ENCODE measurements around the gene CD59. TPM values are rescaled to one million over a fixed set of nuclear protein-coding genes. Genes with fewer than 3 reads are reported as not detected.

Gene CD59
- total and polyA plus RNA-seq, 4 experiments from 2014 or later, result 68.3 to 100 (median 85.9) TPM

DNA sequence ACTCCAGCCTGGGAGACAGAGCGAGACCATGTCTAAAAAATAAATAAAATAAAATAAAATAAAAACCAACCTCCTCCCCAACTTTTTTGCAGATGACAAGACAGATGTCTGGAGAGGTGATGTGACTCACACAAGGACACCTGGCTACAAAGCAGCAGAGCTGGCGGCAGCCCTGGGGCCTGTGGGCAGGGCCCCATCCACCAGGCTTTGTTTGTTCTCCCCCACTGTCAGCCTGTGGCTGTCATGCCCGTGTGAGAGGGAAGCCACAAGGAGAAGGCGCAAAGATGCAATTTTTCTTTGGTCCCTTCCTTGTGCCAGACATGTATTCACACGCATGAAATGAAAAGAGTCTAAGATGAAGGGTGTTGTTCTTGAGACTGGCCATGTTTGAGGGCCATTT is 16.6 kb downstream of the CD59 start:
- CTCF ChIA-PET (ENCODE audit: partially characterized antibody), result interaction anchor here (0.6 to 1.1 kb wide), 3 partner anchors 23 to 280 kb away, joined by 3 to 6 read pairs (median 3); no protein-coding TSS in a partner anchor
- Mint-ChIP-seq H3K4me3 (no peak overlapping the region), H3K27me3 (no peaks in the 10 kb centered on the region), H3K36me3 (peaks cover 34 to 47% of the 10 kb centered on the region in 2 donors), H3K27ac (no peak overlapping the region), H3K9me3 (no peaks in the 10 kb centered on the region), H3K4me1 (peaks cover 9 to 30% (median 14%) of the 10 kb centered on the region in 4 donors)
- Histone ChIP-seq H3K27me3 (ENCODE audit: insufficient read depth, low read length) (no peaks in the 10 kb centered on the region), H3K4me1 (ENCODE audit: insufficient read depth, low read length) (peaks cover 16% of the 10 kb centered on the region), H3K9me3 (ENCODE audit: control insufficient read depth in 1 of 2, low read length in 2 of 2) (no peaks in the 10 kb centered on the region), H3K36me3 (ENCODE audit: insufficient read depth, low read length) (peaks cover 10% of the 10 kb centered on the region), H3K27ac (ENCODE audit: low read depth, low read length) (no peak overlapping the region), H3K4me3 (ENCODE audit: low read length in 2 of 2) (no peak overlapping the region)
- POLR2A ChIA-PET (ENCODE audit: partially characterized antibody), result no interaction called here
- intact Hi-C loops (cut with micrococcal nuclease), result no loop called here
- no peak for DNase-seq

DNA sequence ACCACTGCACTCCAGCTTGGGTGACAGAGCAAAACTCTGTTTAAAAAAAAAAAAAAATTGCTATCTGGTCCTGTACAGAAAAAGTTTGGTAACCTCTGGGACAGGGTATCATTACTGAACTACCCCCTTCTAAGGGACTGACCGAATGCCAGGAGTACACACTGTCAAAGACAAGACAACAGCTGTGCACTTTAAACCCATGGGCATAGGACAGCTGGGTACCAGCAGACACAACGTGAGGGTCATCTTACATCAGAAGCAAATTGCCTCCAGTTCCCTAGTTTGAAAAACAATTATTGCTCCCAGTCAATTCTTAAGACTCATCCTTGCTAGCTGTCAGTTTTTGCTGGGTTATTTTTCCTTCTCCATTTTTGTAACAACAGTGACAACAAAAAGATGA is 17.8 kb downstream of the CD59 start:
- H3K4me3 Mint-ChIP-seq, result no peak overlapping the region
- intact Hi-C loops (cut with micrococcal nuclease), result no loop called here
- CTCF ChIA-PET (ENCODE audit: partially characterized antibody), result interaction anchor here (0.6 to 1.1 kb wide), 2 partner anchors 24 to 923 kb away, joined by 3 to 5 read pairs; no protein-coding TSS in a partner anchor
- Histone ChIP-seq H3K4me1 (ENCODE audit: insufficient read depth, low read length) (peaks cover 10% of the 10 kb centered on the region), H3K27ac (ENCODE audit: low read depth, low read length) (no peak overlapping the region), H3K9me3 (ENCODE audit: control insufficient read depth in 1 of 2, low read length in 2 of 2) (no peaks in the 10 kb centered on the region), H3K27me3 (ENCODE audit: insufficient read depth, low read length) (no peaks in the 10 kb centered on the region), H3K4me3 (ENCODE audit: low read length in 2 of 2) (no peak overlapping the region), H3K36me3 (ENCODE audit: insufficient read depth, low read length) (peaks cover 18% of the 10 kb centered on the region)
- H3K4me1 Mint-ChIP-seq, result peaks cover 1 to 18% (median 8%) of the 10 kb centered on the region in 4 donors
- no peak for DNase-seq
- POLR2A ChIA-PET (ENCODE audit: partially characterized antibody), result no interaction called here
- H3K27ac Mint-ChIP-seq, result no peak overlapping the region
- no peaks in the 10 kb centered on the region for H3K27me3 Mint-ChIP-seq
- peaks cover 39 to 54% of the 10 kb centered on the region in 2 donors for H3K36me3 Mint-ChIP-seq
- no peaks in the 10 kb centered on the region for H3K9me3 Mint-ChIP-seq

DNA sequence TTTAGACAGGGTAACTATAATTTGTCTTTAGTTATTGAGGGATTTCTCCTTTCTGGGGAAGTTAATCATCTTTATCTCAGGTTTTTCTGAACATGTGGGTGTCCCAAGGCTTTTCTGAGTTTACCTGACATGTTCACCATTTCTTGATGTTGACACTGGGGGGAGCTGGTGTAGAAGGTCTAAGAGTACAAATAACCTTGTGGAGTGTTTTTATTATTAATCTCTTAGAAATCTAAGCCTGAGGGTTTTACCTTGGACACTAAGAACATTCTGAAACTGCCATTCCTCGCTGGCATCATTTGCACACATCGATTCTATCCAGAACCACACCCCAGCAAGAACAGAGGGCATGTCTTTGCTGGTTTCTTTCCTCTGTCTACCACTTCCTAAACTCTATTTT is 20.0 kb downstream of the CD59 start:
- Histone ChIP-seq H3K4me1 (ENCODE audit: insufficient read depth, low read length) (no peaks in the 10 kb centered on the region), H3K4me3 (ENCODE audit: low read length in 2 of 2) (no peak overlapping the region), H3K9me3 (ENCODE audit: control insufficient read depth in 1 of 2, low read length in 2 of 2) (no peaks in the 10 kb centered on the region), H3K27me3 (ENCODE audit: insufficient read depth, low read length) (no peaks in the 10 kb centered on the region), H3K36me3 (ENCODE audit: insufficient read depth, low read length) (peaks cover 18% of the 10 kb centered on the region), H3K27ac (ENCODE audit: low read depth, low read length) (no peak overlapping the region)
- no peaks in the 10 kb centered on the region for H3K27me3 Mint-ChIP-seq
- intact Hi-C loops (cut with micrococcal nuclease), result loop anchor here (1.0 kb wide), 1 partner anchor 26 kb away; no protein-coding TSS in a partner anchor
- H3K4me3 Mint-ChIP-seq, result no peak overlapping the region
- no peaks in the 10 kb centered on the region for H3K9me3 Mint-ChIP-seq
- ChIA-PET CTCF (ENCODE audit: partially characterized antibody) (interaction anchor here (0.7 to 5.8 kb wide), 8 partner anchors 9 to 103 kb away, joined by 3 to 74 read pairs (median 4); partner anchors contain the start of gene C11orf91), POLR2A (ENCODE audit: partially characterized antibody) (interaction anchor here (1.2 kb wide), 1 partner anchor 12 kb away, joined by 3 read pairs; no protein-coding TSS in a partner anchor)
- DNase-seq, result peak in 1 of 5 donors; percentile 11
- peaks cover 0 to under 1% (median 0%) of the 10 kb centered on the region in 4 donors for H3K4me1 Mint-ChIP-seq
- H3K27ac Mint-ChIP-seq, result no peak overlapping the region
- peaks cover 31 to 50% of the 10 kb centered on the region in 2 donors for H3K36me3 Mint-ChIP-seq

DNA sequence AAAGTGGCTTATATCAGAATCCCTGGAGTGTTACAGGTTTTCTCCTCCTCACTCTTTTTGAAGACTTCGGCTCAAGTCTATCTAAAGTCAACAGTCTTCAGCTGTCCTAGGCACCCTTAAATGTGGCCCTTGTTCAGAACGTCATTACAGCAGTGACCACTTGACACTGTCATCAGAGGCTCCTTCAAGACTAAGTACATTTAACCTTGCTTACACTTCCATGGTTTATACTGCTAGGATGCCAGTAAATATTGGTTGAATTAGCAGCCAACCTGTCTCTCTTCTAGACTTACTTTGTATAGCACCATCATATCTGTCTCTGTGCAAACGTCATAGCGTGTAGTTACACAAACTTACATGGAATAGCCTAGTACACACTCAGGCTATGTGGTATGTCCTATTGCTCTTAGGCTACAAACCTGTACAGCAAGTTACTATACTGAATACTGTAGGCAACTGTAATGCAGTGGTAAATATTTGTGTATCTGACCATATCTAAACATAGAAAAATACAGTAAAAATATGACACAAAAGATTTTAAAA is 22.3 kb downstream of the CD59 start:
- H3K4me1 ChIP-seq (ENCODE audit: insufficient read depth, low read length), result no peaks in the 10 kb centered on the region
- DNase-seq, result no peak
- no peak overlapping the region for H3K4me3 ChIP-seq (ENCODE audit: low read length in 2 of 2)
- H3K9me3 ChIP-seq (ENCODE audit: control insufficient read depth in 1 of 2, low read length in 2 of 2), result no peaks in the 10 kb centered on the region
- Mint-ChIP-seq H3K27me3 (no peaks in the 10 kb centered on the region), H3K36me3 (peaks cover 37 to 54% of the 10 kb centered on the region in 2 donors), H3K4me3 (no peak overlapping the region), H3K27ac (no peak overlapping the region), H3K4me1 (no peaks in the 10 kb centered on the region), H3K9me3 (no peaks in the 10 kb centered on the region)
- no peak overlapping the region for H3K27ac ChIP-seq (ENCODE audit: low read depth, low read length)
- no peaks in the 10 kb centered on the region for H3K27me3 ChIP-seq (ENCODE audit: insufficient read depth, low read length)
- H3K36me3 ChIP-seq (ENCODE audit: insufficient read depth, low read length), result peaks cover 19% of the 10 kb centered on the region
- intact Hi-C loops (cut with micrococcal nuclease), result no loop called here
- ChIA-PET POLR2A (ENCODE audit: partially characterized antibody) (no interaction called here), CTCF (ENCODE audit: partially characterized antibody) (interaction anchor here (0.6 to 5.8 kb wide), 2 partner anchors 28 to 34 kb away, joined by 3 to 74 read pairs; no protein-coding TSS in a partner anchor)

DNA sequence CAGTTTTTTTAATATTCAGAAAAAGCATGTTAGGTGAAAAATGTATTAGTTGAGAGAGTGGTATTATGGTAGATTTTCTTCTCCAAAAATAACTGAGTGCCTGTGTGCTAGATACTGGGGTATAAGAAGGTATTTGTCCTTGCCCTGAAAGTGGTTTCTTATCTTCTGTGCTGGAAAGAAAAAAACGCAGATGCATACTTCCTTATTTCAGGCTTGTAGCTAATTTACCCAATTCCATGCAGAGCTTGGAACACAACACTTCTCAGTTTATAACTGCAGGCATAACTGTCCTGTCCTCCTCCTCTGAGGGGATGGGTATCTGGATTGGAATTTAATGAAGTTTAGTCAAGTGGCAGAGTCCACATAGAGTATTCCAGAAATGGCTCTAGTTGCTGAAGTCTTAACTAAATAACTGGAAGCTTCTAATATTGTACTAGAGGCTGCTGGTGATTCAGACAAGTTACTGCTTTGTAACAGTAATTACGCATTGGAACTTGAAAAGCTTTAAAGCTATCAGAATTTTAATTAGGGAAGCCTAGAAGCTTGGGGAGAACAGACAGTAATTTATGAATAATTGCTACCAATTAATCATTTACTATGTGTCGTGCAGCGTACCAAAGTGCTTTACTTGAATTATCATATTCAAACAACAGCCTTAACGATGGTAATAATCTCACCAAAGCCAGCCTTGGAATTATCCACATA is 22.9 kb downstream of the CD59 start:
- H3K4me1 ChIP-seq (ENCODE audit: insufficient read depth, low read length), result no peaks in the 10 kb centered on the region
- H3K9me3 Mint-ChIP-seq, result no peaks in the 10 kb centered on the region
- H3K9me3 ChIP-seq (ENCODE audit: control insufficient read depth in 1 of 2, low read length in 2 of 2), result no peaks in the 10 kb centered on the region
- POLR2A ChIA-PET (ENCODE audit: partially characterized antibody), result no interaction called here
- no peaks in the 10 kb centered on the region for H3K4me1 Mint-ChIP-seq
- CTCF ChIA-PET (ENCODE audit: partially characterized antibody), result interaction anchor here (5.8 kb wide), 1 partner anchor 28 kb away, joined by 74 read pairs; no protein-coding TSS in a partner anchor
- no peak overlapping the region for H3K27ac Mint-ChIP-seq
- H3K4me3 Mint-ChIP-seq, result no peak overlapping the region
- H3K27me3 Mint-ChIP-seq, result no peaks in the 10 kb centered on the region
- H3K36me3 ChIP-seq (ENCODE audit: insufficient read depth, low read length), result peaks cover 20% of the 10 kb centered on the region
- peaks cover 36 to 54% of the 10 kb centered on the region in 2 donors for H3K36me3 Mint-ChIP-seq
- intact Hi-C loops (cut with micrococcal nuclease), result no loop called here
- no peak overlapping the region for H3K27ac ChIP-seq (ENCODE audit: low read depth, low read length)
- no peak overlapping the region for H3K4me3 ChIP-seq (ENCODE audit: low read length in 2 of 2)
- DNase-seq, result no peak
- H3K27me3 ChIP-seq (ENCODE audit: insufficient read depth, low read length), result no peaks in the 10 kb centered on the region

DNA sequence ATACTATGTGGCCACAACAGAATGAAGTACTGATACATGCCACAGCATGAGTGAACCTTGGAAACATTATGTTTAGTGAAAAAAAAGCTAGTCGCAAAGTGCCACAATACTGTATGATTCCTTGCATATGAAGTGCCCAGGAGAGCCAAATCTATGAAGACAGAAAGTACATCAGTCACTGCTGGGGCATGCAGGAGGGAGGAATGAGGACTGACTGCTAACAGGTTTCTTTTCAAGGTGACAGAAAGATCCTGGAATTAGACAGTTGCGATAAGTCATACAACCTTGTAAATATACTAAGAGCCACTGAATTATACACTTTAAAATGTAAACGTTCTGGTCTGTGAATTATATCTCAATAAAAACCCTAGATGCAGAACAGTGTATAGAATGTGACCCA is 23.8 kb downstream of the CD59 start:
- Mint-ChIP-seq H3K27ac (no peak overlapping the region), H3K9me3 (no peaks in the 10 kb centered on the region), H3K4me3 (no peak overlapping the region), H3K27me3 (no peaks in the 10 kb centered on the region), H3K36me3 (peaks cover 34 to 49% of the 10 kb centered on the region in 2 donors), H3K4me1 (no peaks in the 10 kb centered on the region)
- ChIA-PET POLR2A (ENCODE audit: partially characterized antibody) (no interaction called here), CTCF (ENCODE audit: partially characterized antibody) (interaction anchor here (5.8 kb wide), 1 partner anchor 29 kb away, joined by 74 read pairs; no protein-coding TSS in a partner anchor)
- DNase-seq, result no peak
- Histone ChIP-seq H3K9me3 (ENCODE audit: control insufficient read depth in 1 of 2, low read length in 2 of 2) (no peaks in the 10 kb centered on the region), H3K36me3 (ENCODE audit: insufficient read depth, low read length) (peaks cover 20% of the 10 kb centered on the region), H3K27ac (ENCODE audit: low read depth, low read length) (no peak overlapping the region), H3K27me3 (ENCODE audit: insufficient read depth, low read length) (no peaks in the 10 kb centered on the region), H3K4me1 (ENCODE audit: insufficient read depth, low read length) (no peaks in the 10 kb centered on the region), H3K4me3 (ENCODE audit: low read length in 2 of 2) (no peak overlapping the region)
- intact Hi-C loops (cut with micrococcal nuclease), result no loop called here

DNA sequence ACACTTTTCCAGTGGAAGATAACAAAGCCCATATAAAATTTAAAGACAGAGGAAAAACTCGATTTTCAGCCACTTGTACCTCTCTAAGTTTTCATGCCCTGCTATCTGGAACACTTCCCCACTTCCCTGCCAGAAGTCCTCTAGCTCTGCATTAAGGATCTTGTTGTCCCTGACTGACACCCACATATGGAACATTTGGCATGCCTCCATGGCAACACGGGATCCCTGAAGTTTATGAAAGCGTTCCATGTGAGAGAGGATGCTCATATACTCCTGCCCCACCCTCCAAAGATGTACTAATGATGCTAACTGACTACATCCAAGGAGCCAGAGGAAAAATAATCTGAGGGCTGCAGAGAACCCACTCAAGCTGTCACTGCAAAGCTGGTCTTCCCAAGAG is 26.8 kb downstream of the CD59 start:
- no peaks in the 10 kb centered on the region for H3K9me3 Mint-ChIP-seq
- intact Hi-C loops (cut with micrococcal nuclease), result loop anchor here (10.0 kb wide), 1 partner anchor 345 kb away; the partner anchor contains the start of gene CAPRIN1
- no peaks in the 10 kb centered on the region for H3K27me3 Mint-ChIP-seq

More for the DNA sequence above, 26.8 kb downstream of the CD59 start:
- peaks cover 0 to 9% (median 6%) of the 10 kb centered on the region in 4 donors for H3K4me1 Mint-ChIP-seq
- peaks cover 29 to 36% of the 10 kb centered on the region in 2 donors for H3K36me3 Mint-ChIP-seq
- no peak overlapping the region for H3K4me3 Mint-ChIP-seq
- no peak overlapping the region for H3K27ac ChIP-seq (ENCODE audit: low read depth, low read length)
- POLR2A ChIA-PET (ENCODE audit: partially characterized antibody), result interaction anchor here (0.8 kb wide), 1 partner anchor 12 kb away, joined by 3 read pairs; no protein-coding TSS in a partner anchor
- no peaks in the 10 kb centered on the region for H3K4me1 ChIP-seq (ENCODE audit: insufficient read depth, low read length)
- no peak overlapping the region for H3K4me3 ChIP-seq (ENCODE audit: low read length in 2 of 2)
- H3K27me3 ChIP-seq (ENCODE audit: insufficient read depth, low read length), result no peaks in the 10 kb centered on the region
- no peak overlapping the region for H3K27ac Mint-ChIP-seq
- CTCF ChIA-PET (ENCODE audit: partially characterized antibody), result interaction anchor here (1.2 to 1.4 kb wide), 2 partner anchors 8 to 24 kb away, joined by 4 read pairs; no protein-coding TSS in a partner anchor
- no peak for DNase-seq
- H3K36me3 ChIP-seq (ENCODE audit: insufficient read depth, low read length), result peaks cover 20% of the 10 kb centered on the region
- H3K9me3 ChIP-seq (ENCODE audit: control insufficient read depth in 1 of 2, low read length in 2 of 2), result no peaks in the 10 kb centered on the region

Measured in CD4-positive, alpha-beta memory T cell (primary cell).